NCI-H1417 (cell line): ENCODE results near the gene DYRK2.

ENCODE experiments used
- DNase-seq, 3 experiments: peaks; one replicate each; lab custom pipeline; 2025; lab: John Stamatoyannopoulos, UW

The DYRK2 gene

DNA sequence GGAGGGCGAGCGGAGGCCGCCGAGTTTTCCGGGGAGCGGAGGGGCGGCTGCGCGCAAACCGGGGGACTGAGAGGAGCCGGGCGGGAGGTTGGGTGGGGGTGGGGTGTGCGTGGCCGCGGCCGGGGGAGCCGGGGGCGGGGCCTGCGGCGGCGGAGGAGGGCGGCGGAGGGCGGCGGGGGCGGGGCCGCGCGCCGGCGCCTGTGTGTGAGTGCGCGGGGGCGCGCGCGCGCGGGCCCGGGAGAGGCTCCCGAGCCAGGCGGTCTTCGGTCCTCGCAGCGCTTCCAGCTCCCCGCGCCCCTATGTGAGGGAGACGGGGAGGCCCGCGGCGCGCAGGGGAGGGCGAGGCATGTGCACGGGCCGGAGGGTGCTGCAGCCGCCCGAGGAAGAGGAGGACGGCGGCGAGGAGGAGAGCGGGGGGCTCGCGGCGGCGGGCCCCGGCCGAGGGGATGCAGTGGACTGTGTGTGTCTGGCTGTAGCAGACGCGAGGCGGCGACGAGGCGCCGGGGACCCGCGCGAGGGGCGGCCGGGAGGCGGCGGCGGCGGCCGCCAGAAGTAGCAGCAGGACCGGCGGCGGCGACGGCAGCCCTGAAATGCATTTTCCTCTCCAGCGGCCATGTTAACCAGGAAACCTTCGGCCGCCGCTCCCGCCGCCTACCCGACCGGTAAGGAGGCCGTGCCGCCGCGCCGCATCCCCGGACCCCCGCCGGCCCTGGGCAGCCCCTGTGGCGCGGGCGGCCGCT lies at the start of gene DYRK2:
Gene DYRK2, plus strand, starts transcription at position 225 of the 740 bp plus-strand sequence. Its CDS starts 389 bp downstream, at position 614.
- DNase-seq, result peak; percentile 88 to 96 (median 90)

DNA sequence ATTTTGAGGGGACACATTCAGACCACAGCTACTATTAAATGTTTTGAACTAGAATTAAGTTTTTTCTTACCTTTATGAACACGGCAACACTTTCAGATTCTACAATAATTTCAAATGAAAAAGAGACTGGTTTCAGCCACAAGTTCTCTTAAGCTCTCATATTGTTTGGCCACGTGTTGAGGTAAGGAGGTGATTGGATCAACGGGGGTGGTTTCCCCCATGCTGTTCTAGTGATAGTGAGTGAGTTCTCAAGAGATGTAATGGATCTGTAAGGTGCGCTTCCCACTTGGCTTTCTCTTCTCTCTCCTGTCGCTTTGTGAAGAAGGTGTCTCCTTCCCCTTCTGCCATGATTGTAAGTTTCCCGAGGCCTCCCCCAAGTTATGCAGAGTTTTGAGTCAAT lies 48.9 kb upstream of the DYRK2 start:
- no peak for DNase-seq

DNA sequence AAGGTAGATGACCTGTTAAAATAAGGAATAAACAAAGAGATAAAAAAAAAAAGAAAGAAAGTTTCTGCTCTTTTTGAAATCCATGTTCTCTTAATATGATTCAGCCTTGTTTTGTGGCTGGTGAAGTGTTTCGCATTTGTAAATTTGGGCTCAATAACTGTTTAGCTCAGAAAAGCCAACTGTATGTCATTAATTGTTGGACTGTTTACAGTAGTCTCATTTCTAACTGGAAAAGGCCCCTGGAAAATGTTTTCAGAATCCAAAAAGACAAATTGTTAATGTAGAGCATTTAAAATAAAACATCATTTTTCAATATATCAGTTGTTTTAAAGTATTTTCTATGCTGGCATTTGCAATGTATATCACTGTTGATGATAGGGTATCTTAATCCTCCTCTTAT lies 47.4 kb upstream of the DYRK2 start:
- DNase-seq, result no peak

DNA sequence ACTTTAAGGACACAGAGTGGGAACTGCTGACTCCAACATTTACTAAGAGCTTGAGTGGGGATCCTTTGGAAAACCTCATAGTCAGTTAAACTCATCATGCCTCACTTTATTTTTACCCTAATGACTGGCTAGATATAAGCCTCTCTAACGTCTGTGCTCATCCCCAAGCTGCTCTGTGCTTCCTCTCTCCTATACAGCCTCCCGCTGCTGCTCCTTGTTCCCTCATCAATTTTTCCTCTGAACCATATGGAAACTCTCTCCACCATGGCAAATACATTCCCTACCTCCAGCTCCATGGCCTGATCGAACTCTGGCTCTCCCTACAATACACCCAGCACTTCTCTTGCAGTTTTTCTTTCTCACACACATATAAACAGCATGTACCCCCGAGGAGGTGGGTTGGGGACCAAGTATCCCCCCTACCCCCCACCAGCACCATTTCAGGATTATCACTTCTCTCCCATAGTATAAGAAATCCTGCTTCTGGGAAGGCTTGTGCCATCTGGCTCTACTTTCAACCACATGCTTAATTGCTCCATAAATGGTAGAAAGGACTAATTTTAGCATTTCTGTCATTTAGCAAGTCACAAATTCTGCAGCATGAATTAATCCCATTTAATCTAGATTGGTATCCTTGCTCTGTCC lies 39.2 kb upstream of the DYRK2 start:
- no peak for DNase-seq

DNA sequence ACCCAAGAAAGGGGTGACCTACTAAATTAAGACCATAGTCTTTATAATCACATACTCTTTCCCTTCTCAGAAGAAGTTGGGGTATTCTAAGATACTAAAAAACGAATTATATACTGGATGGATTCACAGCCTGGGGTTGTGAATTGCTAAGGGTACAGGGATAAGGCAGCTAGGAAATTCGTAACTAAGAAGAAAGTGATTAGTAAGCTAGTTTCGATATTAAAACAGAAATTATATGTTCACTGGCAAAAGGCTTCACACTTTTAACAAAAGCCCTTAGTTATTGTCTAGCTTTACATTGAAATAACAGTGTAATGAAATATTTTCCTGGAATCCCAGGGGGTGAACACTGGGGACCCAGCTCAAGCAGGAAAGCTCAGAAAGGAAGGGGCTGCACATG lies 35.5 kb upstream of the DYRK2 start:
- DNase-seq, result no peak

DNA sequence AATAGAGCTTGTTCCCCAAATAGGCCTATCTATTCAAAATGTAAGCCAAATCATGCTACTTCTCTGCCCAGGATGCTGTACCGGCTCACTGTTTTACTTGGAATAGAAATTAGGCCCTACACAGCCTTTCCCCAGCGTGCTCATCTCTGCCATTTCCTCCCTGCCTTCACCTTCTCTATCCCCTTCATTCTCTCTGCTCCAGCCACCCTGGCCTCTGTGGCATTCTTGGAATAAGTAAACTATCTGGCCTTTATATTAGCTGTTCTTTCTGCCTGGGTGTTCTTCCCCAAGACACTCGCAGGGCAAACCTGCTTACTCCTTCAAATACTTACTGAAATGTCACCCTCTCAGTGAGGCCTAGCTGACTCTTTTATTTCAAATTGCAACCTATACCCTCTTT lies 30.9 kb upstream of the DYRK2 start:
- DNase-seq, result no peak

DNA sequence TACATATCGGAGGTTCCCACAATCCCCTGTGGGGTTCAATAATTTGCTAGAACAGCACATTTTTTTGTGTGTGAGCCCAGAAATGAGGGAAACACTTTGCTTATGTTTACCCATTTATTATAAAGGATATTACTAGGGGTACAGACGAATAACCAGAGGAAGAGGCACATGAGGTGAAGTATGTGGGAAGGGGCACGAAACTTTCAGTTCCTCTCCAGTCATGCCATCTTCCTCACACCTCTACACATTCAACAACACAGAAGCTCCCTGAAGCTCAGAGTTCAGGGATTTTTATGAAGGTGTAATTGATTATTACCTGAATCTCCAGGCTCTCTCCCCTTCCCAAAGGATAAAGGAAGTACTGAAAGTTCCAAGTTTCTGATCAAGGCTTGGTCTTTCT lies 30.2 kb upstream of the DYRK2 start:
- no peak for DNase-seq

DNA sequence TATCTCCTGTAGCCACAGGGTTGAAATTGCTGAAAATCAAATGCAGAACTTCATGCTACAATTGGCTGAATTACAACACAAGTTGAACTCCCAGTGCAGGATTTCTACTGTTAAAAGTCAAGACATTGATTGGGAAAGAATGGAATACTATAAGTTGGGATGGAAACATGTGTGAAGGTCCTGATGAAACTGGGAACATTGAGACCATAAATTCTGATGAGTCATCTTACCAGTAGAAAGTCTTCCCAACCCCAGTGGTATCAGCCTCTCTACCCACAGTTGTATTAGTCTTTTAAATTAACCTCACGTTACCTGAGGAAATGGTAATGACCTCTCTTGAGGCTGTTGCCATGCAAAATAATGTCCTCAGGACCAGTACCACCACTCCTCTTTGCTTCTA lies 27.4 kb upstream of the DYRK2 start:
- no peak for DNase-seq

DNA sequence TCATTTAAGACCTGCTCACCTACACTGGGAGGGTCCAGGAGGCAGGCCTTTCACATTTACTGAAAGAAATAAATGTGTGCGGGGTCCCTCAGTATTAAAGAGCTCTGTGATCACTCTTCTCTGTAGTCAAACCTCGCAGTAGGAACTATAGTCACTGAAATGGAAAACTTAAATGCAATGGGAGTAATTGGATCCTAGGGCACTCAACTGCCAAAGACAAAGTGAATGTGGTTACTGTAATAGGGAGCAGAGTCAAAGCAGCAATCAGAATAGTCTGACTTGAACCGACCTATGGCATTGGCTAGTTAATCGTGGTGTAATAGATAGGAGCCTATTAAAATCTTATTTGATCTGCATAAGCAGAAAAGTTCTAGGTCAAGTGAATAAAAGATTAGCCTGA lies 26.6 kb upstream of the DYRK2 start:
- DNase-seq, result no peak

DNA sequence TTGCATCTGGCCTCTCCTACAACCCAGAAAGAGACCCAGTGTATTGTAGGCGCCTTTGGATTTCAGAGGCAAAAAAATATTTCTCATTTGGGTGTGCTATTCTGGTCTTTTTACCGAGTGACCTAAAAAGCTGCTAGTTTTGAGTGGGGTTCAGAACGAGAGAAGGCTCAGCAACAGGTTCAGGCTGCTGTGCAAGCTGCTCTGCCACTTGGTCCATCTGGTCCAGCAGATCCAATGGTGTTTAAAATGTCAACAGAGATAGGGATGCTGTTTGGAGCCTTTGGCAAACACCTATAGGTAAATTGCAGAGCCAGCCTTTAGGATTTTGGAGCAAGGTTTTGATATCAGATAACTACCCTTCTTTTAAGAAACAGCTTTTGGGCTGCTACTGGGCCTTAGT lies 25.3 kb upstream of the DYRK2 start:
- no peak for DNase-seq

DNA sequence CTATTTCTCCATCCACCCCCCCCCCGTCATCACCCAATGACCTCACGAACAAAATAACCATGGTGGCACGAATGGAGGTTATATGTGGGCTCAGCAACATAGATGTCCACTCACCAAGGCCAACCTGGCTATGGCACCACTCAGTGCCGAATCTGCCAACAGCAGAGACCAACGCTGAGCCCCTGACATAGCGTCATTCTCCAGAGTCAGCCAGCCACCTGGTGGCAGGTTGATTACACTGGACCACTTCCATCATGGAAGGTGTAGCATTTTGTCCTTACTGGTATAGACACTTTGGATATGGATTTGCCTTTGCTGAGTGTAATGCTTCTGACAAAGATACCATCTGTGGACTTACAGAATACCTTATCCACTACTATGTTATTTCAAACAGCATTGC lies 24.2 kb upstream of the DYRK2 start:
- no peak for DNase-seq

DNA sequence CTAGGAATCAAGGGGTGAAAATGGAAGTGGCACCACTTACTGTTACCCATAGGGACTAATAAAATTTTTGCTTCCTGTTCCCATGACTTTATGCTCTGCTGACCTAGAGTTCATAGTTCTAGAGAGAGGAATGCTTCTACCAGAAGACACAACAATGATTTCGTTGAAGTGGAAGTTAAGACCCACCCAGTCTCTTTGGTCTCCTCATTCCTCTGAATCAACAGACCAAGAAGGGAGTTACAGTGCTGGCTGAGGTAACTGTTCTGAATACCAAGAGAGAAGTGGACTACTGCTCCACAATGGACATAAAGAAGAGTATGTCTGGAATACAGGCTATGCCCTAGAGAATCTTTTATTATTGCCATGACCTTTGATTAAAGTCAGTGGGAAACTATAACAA lies 23.5 kb upstream of the DYRK2 start:
- no peak for DNase-seq

DNA sequence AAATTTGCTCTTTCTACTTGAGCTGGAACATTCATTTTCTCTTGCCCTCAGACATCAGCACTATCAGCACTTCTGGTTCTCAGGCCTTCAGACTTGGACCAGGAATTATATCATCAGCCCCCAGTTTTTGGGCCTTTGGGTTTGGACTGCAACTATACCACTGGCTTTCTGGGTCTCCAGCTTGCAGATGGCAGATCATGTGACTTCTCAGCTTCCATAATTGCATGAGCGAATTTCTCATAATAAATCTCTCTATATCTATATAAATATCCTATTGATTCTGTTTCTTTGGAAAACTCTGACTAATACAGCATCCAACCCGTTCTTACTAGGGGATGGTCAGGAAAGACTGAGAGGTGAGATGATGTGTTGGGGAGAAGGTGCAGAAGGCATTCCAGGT lies 22.4 kb upstream of the DYRK2 start:
- DNase-seq, result no peak

DNA sequence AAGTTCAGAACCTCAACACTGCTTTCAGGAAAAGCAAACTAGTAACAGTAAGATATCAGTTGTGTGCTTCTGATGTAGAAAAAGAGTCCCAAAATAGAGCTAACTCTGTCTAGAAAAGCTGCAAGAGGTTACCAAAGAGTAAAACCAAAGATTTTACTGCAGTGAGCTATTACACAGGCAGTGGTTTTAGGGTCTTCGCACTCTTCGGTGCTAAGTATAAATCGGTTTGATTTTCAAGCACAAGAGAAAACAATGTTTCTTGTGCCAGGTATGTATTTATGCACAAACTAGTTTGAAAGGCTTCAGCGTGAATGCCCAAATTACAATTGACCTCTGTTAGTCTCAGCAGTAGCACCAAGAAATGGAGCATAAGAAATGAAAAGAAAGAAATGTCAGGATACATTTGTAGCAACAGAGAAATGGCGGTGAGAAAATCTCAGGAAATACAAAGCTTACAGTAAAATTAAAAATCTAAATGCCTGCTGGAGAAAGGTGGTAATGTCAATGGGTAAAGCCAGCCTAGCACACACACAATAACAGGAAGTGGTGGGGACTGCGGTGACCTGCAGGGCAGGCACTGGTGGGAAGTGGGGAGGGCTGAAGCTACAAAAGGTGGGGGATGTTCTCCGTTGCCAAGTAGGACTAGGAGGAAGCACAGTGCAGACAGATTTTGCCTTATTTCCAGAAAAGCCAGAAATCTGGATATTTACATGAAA lies 18.0 kb upstream of the DYRK2 start:
- DNase-seq, result peak in 2 of 3 experiments; percentile 6 to 20

DNA sequence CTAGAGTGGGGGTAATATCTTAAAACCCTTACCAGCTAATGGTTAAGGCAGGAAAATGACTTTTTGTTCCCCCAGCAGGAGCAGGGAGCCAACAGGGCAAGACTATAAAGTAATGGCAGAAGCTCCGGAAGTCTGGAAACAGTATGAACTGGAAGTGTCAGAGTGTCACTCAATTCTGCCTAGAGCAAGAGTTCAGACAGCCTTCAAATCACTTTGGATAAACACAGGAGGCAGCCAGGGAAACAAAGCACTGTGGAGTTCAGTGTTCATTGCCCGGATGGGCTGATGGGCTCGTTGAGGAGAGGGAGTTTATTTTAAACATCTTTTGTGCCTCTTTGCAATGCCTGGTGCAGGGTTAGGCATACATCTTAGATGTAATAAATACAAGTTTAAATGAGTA lies 16.5 kb upstream of the DYRK2 start:
- peak in 1 of 3 experiments; percentile 14 for DNase-seq

DNA sequence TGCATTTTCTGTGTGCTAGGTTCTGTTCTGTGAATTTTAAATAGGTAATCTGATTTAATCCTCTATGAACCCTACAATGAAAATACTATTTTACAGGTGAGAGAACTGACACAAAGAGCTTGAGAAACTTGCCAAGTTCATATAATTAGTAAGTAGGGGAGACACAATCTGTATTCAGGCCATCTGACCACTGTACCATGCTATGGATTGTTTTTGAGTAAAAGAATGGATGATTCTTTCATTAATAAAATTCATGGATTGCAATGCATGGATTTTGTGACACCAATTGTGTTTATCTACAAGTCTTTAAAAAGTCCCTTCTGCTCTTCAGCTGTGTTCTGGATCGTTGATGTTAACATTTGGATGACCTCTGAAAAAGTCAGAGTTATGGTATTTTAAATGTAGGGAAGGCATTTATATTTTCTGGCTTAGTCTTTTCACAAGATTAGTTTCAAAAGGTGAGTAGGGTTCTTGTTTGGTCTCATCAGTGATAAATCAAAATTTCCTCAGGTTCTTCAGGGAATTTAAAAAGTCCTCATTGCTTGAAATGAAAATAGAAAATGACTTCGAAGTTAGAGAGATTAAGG lies 15.4 kb upstream of the DYRK2 start:
- no peak for DNase-seq

DNA sequence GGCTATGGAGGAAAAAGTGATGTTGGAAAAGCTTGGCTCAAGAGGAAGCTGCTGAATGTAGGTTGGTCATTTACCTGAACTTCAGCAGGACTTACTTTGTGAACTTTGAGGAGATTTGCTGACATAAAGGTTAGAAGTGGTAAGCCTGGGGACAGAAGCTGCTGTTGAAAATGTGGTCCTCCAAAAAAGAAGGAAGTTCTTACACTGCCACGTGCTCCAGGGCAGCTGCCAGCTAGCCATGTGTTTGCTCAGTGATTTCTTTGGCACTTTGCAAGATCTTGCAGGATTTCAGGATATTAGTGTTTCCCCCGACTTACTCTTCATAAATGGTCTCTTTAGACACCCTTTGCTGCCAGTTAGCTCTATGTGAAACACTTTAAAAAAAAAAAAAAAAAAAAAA lies 14.8 kb upstream of the DYRK2 start:
- DNase-seq, result no peak

DNA sequence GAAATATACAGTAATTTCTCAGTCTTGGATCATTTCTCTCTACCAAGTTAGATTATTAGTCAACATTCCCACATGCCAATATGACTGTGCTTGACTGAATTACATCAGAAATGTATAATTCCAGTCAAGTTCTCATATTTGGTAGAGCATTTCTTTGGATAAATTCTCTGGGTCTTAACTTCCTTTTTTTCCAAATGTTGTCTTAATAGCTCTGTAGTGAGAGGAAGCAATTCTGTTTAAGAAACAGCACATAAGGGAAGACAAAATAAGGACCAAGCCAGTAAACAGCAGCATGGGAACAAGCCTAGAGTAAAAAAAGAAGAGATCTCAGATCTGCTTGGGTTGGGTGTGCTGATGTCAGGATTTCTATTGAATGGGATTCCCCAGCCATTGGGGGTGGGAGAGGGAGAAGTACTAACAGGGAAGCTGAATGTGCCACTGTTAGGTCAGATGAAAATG lies 14.2 kb upstream of the DYRK2 start:
- no peak for DNase-seq

DNA sequence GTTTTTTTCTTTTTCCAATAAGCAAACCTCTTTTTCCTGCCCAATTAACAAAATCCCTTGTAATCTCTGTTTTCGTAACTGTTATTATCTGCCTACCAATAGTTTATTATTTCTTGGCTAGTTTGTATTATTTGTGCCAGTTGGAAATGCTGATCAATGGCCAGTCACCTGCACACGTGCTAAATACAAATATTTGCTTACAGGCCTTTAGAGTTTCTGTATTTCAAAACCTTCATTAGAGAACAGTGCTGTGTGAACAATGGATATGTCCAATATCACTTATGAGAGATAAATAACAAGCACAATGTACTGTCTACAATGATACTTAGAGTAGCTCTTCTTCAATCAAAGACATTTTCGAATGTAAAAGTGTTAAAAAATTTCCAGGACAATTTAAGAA lies 10.8 kb upstream of the DYRK2 start:
- DNase-seq, result peak in 2 of 3 experiments; percentile 24 to 72

DNA sequence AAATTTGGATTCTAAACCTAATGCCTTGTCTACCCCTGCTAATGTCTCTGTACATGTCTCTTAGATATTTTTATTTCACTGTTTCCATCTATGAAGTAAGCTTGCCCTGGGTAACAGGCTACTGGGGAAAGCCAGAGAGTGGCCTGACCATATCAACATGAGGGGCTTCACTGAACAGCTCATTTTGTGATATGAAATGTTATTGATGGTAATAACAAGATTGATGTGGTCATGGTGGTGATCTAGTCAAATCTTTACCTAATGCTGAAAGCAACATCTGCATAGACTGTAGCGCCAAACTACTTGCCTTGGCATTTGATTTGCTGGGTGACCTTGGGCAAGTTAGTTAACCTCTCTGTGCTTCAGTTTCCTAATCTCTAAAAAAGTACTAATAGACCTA lies 9.9 kb upstream of the DYRK2 start:
- no peak for DNase-seq

DNA sequence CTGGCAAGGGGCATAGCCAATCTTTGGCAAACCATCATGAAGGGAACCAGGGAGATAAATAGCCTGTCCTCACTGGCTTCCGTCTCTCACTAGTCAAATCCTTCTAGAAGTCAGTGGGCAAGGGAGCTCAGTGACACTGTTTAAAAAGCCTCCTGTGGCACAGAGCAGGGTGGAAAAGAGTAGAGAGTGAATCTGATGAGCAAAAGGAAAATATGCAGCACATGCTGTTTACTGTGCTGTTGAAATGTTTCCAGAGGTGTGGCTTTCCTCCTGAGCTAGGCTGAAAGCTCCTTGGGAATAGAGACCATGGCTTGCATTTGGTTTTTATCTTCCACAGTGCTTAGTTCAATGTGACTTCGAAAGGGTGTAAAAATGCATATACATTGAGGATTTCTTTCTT lies 7.7 kb upstream of the DYRK2 start:
- DNase-seq, result no peak

DNA sequence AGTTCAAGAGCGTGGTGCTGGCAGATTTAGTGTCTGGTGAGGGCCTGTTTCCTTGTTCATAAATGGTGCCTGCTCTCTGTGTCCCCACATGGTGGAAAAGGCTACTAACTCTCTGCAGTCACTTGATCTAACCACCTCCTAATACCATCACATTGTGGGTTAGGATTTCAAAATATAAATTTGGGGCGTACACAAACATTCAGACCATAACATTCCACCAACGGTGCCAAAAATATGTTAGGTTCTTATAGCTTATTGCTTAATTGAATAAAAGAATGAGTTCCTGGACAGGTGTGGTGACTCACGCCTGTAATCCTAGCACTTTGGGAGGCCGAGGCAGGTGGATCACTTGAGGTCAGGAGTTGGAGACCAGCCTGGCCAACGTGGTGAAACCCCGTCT lies 3.4 kb upstream of the DYRK2 start:
- no peak for DNase-seq

DNA sequence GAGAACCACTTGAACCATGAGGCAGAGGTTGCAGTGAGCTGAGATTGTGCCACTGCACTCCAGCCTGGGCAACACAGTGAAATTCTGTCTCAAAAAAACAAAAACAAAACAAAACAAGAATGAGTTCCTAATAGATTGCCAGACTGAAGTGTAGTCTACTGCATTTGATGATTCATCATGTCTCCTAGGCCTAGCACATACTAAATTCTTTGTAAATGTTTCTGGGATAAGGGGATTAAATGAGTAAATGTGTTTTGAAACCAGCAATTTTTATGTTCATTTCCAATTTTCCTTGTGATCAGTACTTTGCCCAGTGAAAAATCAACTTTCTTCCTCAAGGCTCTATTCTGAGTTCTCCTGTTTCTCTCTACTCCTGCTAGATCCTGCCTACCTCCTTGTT lies 2.9 kb upstream of the DYRK2 start:
- no peak for DNase-seq
